ENCODE data around the gene LRRC58.
"Not testable (repeated sequence)": the region's sequence is repeated elsewhere in the genome, so short reads cannot be mapped to it uniquely, and the experiment has no call there.

LRRC58 gene

GRCh38 chr3:120341658-120342346 is 7.4 kb downstream of the LRRC58 start:
- TF ChIP-seq CTCF (IDR thresholded peaks at IDR 0.05; ENCODE audit: borderline replicate concordance, insufficient read depth, low read depth, low read length), result no peak
- H3K4me3 ChIP-seq (ENCODE audit: low read depth, low read length), result no peak overlapping the region

GRCh38 chr3:120339362-120339761 is 9.8 kb downstream of the LRRC58 start:
- TF ChIP-seq CTCF (IDR thresholded peaks at IDR 0.05; ENCODE audit: borderline replicate concordance, insufficient read depth, low read depth, low read length), result no peak
- H3K4me3 ChIP-seq (ENCODE audit: low read depth, low read length), result no peak overlapping the region

GRCh38 chr3:120338517-120338916 is 10.6 kb downstream of the LRRC58 start:
- no peak for TF ChIP-seq CTCF (IDR thresholded peaks at IDR 0.05; ENCODE audit: borderline replicate concordance, insufficient read depth, low read depth, low read length)
- H3K4me3 ChIP-seq (ENCODE audit: low read depth, low read length), result no peak overlapping the region

- H3K4me3 ChIP-seq (ENCODE audit: low read depth, low read length), result no peak overlapping the region
- no peak for TF ChIP-seq CTCF (IDR thresholded peaks at IDR 0.05; ENCODE audit: borderline replicate concordance, insufficient read depth, low read depth, low read length)
Observed at GRCh38 chr3:120332646-120333045, 16.5 kb downstream of the LRRC58 start.

GRCh38 chr3:120331076-120331475 is 18.1 kb downstream of the LRRC58 start:
- no peak overlapping the region for H3K4me3 ChIP-seq (ENCODE audit: low read depth, low read length)
- no peak for TF ChIP-seq CTCF (IDR thresholded peaks at IDR 0.05; ENCODE audit: borderline replicate concordance, insufficient read depth, low read depth, low read length)

- TF ChIP-seq CTCF (IDR thresholded peaks at IDR 0.05; ENCODE audit: borderline replicate concordance, insufficient read depth, low read depth, low read length), result no peak
- no peak overlapping the region for H3K4me3 ChIP-seq (ENCODE audit: low read depth, low read length)
Observed at GRCh38 chr3:120326784-120327183, 22.4 kb downstream of the LRRC58 start.

GRCh38 chr3:120324190-120324589 is 25.0 kb downstream of the LRRC58 start:
- no peak for TF ChIP-seq CTCF (IDR thresholded peaks at IDR 0.05; ENCODE audit: borderline replicate concordance, insufficient read depth, low read depth, low read length)
- H3K4me3 ChIP-seq (ENCODE audit: low read depth, low read length), result no peak overlapping the region

GRCh38 chr3:120323761-120324160 is 25.4 kb downstream of the LRRC58 start:
- not testable (repeated sequence) for H3K4me3 ChIP-seq (ENCODE audit: low read depth, low read length)

Data from GM12875 (cell line).